ENCODE measurements around the gene PAH. TPM values are rescaled to one million over a fixed set of nuclear protein-coding genes. Genes with fewer than 3 reads are reported as not detected.

PAH gene
- total and polyA plus RNA-seq, 2 of the 13 experiments (the other 11 are each of a cell fraction or from before 2014, with no cell fraction given): 192 to 451 TPM

DNA sequence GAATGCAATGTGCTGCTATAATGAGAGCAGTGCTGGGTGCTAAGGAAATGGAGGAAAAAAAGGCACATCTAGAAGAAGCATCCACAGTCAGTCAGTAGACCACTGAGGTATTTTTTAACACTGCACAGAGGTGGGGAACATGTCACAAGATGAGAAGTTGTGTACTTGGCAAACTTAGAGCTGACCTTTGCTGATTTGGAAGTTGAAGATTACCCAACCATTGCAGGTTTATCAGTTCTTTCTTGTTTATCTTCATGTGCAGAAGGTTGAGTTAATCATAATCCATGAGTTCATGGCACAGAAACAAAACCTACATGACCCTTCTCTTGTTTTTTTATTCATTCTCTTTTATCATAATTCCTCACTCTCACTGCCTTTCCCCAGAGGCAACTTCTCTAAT lies 3.2 kb upstream of the PAH start:
- CTCF ChIA-PET (ENCODE audit: low intra/inter-chr PET ratio, low total read pairs): no interaction called here
- no TSS peak for BruUV-seq (replicated peaks)
- Histone ChIP-seq H4K20me1 (ENCODE audit: insufficient read depth, low read length) (no peaks in the 10 kb centered on the region), H3K27me3 (ENCODE audit: control insufficient read depth in 1 of 2, insufficient read depth in 2 of 2, low read length in 2 of 2) (no peaks in the 10 kb centered on the region; a peak in 1 of 5 replicates), H3K4me1 (ENCODE audit: insufficient read depth, low read length) (peaks cover 64% of the 10 kb centered on the region), H3K4me2 (ENCODE audit: low read depth, low read length) (peak overlapping the region; percentile 54), H3K79me2 (ENCODE audit: insufficient read depth, low read length) (peaks cover 27% of the 10 kb centered on the region), H3K9me3 (ENCODE audit: low read length) (no peaks in the 10 kb centered on the region), H3K36me3 (replicated peaks in 1 of 2; ENCODE audit: control insufficient read depth in 1 of 2, insufficient read depth in 2 of 2, low read length in 2 of 2) (no peaks in the 10 kb centered on the region), H2AFZ (ENCODE audit: low read length) (no peak overlapping the region), H3K9ac (ENCODE audit: insufficient read depth, low read depth, low read length) (no peak overlapping the region), H3K4me3 (replicated peaks in 1 of 3; ENCODE audit: insufficient read depth in 1 of 3, low read depth in 2 of 3, low read length in 3 of 3) (no peak overlapping the region; a peak in 1 of 6 replicates), H3K27ac (ENCODE audit: extremely low read length, insufficient read depth, low read length) (peak overlapping the region; percentile 41)
- ATAC-seq (peak; percentile 55), FAIRE-seq (peak; percentile 98), DNase-seq (ENCODE audit: low spot score) (peak; percentile 94)
- POLR2A ChIA-PET: interaction anchor here (1.0 to 5.9 kb wide), 5 partner anchors 11 to 37 kb away, joined by 3 to 83 read pairs (median 40); no protein-coding TSS in a partner anchor
- in situ Hi-C loops (cut with HindIII; ENCODE audit: extremely low pct_ligation_motif_present, low pct_unique_long_range_greater_than_20kb) (no loop called here), intact Hi-C loops (cut with micrococcal nuclease; ENCODE audit: unreplicated experiment) (loop anchor here (1.0 kb wide), 1 partner anchor 35 kb away; no protein-coding TSS in a partner anchor)
- TF ChIP-seq ZNF124 (CRISPR knock-in tag; IDR thresholded peaks at IDR 0.05) (peak; percentile 82; the same call in 1 of the 2 replicates), ZNF547 (CRISPR knock-in tag; IDR thresholded peaks at IDR 0.05) (no peak), CC2D1A (CRISPR knock-in tag; IDR thresholded peaks at IDR 0.05) (no peak), TCF7L2 (IDR thresholded peaks at IDR 0.05; ENCODE audit: low read depth, low read length) (0 out of 2 replicates have a peak, but pooled peaks have one; percentile 43), CENPX (CRISPR knock-in tag; IDR thresholded peaks at IDR 0.05) (no peak), THAP11 (CRISPR knock-in tag; IDR thresholded peaks at IDR 0.05) (peak; percentile 76), BORCS8-MEF2B (CRISPR knock-in tag; IDR thresholded peaks at IDR 0.05) (no peak), KLF13 (CRISPR knock-in tag; IDR thresholded peaks at IDR 0.05) (no peak), ZSCAN31 (CRISPR knock-in tag; IDR thresholded peaks at IDR 0.05; ENCODE audit: low read depth) (no peak)
- TF ChIP-seq, protein P1, sequence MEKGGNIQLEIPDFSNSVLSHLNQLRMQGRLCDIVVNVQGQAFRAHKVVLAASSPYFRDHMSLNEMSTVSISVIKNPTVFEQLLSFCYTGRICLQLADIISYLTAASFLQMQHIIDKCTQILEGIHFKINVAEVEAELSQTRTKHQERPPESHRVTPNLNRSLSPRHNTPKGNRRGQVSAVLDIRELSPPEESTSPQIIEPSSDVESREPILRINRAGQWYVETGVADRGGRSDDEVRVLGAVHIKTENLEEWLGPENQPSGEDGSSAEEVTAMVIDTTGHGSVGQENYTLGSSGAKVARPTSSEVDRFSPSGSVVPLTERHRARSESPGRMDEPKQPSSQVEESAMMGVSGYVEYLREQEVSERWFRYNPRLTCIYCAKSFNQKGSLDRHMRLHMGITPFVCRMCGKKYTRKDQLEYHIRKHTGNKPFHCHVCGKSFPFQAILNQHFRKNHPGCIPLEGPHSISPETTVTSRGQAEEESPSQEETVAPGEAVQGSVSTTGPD (CRISPR knock-in tag; IDR thresholded peaks at IDR 0.05): no peak
- TF ChIP-seq, protein P2, sequence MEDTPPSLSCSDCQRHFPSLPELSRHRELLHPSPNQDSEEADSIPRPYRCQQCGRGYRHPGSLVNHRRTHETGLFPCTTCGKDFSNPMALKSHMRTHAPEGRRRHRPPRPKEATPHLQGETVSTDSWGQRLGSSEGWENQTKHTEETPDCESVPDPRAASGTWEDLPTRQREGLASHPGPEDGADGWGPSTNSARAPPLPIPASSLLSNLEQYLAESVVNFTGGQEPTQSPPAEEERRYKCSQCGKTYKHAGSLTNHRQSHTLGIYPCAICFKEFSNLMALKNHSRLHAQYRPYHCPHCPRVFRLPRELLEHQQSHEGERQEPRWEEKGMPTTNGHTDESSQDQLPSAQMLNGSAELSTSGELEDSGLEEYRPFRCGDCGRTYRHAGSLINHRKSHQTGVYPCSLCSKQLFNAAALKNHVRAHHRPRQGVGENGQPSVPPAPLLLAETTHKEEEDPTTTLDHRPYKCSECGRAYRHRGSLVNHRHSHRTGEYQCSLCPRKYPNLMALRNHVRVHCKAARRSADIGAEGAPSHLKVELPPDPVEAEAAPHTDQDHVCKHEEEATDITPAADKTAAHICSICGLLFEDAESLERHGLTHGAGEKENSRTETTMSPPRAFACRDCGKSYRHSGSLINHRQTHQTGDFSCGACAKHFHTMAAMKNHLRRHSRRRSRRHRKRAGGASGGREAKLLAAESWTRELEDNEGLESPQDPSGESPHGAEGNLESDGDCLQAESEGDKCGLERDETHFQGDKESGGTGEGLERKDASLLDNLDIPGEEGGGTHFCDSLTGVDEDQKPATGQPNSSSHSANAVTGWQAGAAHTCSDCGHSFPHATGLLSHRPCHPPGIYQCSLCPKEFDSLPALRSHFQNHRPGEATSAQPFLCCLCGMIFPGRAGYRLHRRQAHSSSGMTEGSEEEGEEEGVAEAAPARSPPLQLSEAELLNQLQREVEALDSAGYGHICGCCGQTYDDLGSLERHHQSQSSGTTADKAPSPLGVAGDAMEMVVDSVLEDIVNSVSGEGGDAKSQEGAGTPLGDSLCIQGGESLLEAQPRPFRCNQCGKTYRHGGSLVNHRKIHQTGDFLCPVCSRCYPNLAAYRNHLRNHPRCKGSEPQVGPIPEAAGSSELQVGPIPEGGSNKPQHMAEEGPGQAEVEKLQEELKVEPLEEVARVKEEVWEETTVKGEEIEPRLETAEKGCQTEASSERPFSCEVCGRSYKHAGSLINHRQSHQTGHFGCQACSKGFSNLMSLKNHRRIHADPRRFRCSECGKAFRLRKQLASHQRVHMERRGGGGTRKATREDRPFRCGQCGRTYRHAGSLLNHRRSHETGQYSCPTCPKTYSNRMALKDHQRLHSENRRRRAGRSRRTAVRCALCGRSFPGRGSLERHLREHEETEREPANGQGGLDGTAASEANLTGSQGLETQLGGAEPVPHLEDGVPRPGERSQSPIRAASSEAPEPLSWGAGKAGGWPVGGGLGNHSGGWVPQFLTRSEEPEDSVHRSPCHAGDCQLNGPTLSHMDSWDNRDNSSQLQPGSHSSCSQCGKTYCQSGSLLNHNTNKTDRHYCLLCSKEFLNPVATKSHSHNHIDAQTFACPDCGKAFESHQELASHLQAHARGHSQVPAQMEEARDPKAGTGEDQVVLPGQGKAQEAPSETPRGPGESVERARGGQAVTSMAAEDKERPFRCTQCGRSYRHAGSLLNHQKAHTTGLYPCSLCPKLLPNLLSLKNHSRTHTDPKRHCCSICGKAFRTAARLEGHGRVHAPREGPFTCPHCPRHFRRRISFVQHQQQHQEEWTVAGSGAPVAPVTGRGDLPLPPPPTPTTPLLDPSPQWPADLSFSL (CRISPR knock-in tag; IDR thresholded peaks at IDR 0.05): peak; percentile 65; the same call in 1 of the 2 replicates
- TF ChIP-seq, protein P3, sequence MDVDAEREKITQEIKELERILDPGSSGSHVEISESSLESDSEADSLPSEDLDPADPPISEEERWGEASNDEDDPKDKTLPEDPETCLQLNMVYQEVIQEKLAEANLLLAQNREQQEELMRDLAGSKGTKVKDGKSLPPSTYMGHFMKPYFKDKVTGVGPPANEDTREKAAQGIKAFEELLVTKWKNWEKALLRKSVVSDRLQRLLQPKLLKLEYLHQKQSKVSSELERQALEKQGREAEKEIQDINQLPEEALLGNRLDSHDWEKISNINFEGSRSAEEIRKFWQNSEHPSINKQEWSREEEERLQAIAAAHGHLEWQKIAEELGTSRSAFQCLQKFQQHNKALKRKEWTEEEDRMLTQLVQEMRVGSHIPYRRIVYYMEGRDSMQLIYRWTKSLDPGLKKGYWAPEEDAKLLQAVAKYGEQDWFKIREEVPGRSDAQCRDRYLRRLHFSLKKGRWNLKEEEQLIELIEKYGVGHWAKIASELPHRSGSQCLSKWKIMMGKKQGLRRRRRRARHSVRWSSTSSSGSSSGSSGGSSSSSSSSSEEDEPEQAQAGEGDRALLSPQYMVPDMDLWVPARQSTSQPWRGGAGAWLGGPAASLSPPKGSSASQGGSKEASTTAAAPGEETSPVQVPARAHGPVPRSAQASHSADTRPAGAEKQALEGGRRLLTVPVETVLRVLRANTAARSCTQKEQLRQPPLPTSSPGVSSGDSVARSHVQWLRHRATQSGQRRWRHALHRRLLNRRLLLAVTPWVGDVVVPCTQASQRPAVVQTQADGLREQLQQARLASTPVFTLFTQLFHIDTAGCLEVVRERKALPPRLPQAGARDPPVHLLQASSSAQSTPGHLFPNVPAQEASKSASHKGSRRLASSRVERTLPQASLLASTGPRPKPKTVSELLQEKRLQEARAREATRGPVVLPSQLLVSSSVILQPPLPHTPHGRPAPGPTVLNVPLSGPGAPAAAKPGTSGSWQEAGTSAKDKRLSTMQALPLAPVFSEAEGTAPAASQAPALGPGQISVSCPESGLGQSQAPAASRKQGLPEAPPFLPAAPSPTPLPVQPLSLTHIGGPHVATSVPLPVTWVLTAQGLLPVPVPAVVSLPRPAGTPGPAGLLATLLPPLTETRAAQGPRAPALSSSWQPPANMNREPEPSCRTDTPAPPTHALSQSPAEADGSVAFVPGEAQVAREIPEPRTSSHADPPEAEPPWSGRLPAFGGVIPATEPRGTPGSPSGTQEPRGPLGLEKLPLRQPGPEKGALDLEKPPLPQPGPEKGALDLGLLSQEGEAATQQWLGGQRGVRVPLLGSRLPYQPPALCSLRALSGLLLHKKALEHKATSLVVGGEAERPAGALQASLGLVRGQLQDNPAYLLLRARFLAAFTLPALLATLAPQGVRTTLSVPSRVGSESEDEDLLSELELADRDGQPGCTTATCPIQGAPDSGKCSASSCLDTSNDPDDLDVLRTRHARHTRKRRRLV (CRISPR knock-in tag; IDR thresholded peaks at IDR 0.05): no peak

Data from HepG2 (cell line).